Middle frontal gyrus (tissue), 1 donor: ENCODE measurements around the gene CUX1.
"Not testable (repeated sequence)": the region's sequence is repeated elsewhere in the genome, so short reads cannot be mapped to it uniquely, and the experiment has no call there.

Experiments used
- DNase-seq: peaks from one replicate; pipeline ENCODE4 v3.0.0-alpha.2; 2015; ENCODE audit warnings: low spot score; ENCODE audit errors: extremely low spot score

CUX1 gene

DNA sequence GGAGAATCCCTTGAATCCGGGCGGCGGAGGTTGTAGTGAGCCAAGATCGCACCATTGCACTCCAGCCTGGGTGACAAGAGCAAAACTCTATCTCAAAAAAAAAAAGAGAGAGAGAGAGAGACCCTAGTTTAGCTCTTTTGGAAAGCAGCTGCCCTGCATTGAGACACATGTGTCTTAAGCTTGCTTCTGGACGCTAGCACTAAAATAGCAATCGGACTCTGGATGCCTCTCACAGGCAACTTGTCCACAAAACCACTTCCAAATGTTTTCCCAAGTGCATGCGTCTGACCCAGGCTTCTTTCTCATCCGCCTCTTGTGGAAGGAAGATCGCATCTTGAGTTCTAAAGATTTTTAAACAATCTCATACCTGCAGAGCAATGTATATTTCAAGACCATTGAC is 182.7 kb downstream of the CUX1 start:
- no peak for DNase-seq

DNA sequence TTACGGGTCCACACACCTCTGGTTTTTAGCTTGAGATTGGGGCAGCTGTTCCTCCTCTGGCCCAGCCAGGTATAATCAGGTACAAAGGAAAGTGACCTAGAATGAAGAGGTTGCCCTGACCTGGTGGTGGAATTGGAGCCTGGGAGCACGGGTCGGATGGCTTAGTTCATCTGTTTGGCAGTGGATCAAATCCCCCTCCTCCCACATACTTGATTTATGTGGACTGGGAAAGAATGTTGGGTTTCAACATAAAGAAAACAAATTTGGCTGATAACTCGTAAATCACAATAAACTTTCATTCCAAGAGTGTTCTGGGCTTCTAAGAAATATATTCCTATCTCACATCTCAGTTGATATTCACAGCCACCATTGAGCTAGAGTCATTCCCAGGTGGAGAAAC is 186.8 kb downstream of the CUX1 start:
- DNase-seq, result no peak

DNA sequence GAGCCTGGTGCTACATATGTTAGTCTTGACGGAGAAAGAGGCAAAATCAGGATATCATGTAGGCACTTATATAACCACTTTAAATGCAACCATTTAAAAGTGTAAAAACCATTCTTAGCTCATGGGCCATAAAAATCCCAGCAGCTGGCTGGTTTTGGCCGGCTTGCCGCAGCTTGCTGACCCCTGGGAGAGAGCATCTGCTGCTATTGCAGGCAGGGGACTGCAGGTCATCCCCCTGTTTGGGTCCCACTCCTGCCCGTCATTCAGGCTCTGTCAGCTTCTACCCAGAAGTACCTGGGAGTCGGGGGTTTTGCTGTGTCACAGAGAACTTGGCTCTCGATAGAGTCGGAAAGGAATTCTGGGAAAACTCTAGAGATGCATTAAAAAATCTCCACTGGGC is 187.4 kb downstream of the CUX1 start:
- no peak for DNase-seq

DNA sequence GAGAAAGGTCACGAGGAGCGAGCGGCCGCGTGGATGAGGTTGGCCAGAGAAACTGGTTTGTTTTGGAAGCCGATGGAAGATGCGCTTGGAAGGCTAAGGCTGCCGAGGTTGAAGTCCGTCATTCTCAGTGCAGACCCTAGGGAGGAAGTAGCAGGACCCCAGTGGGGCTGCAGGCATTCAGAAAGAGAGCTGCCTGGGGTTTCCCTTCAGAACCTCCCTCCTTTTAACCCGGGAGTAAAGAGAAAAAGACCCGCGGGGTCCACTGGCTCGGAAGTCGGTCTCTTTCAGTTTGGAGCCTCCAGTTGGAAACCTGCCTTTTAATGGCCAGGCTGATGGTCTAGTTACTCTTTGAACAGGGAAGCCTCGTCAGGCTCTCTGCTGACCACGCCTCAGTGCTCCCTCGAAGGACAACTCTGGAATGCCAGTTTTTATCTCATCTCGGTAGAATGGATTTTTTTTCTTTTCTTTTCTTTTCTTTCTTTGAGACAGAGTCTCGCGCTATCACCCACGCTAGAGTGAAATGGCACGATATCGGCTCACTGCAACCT is 188.6 kb downstream of the CUX1 start:
- DNase-seq, result no peak

DNA sequence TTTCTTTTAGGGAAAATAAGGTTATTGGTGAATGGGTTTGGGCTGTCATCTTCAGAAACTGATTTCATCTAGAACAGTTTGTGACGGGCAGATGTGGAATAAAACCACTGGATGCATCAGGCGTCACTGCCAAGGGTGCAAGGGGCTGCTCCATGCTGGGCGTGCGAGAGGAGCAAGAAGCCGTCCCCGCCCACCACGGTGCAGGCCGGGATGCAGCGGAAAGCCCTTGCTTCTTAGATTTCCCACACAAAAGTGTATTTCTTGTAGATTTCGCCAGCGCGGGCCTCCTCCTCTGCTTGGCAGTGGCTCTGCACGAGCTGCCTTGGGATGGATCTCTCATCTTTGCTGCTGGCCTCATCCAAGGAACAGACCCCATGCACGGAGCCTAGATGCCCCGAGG is 189.3 kb downstream of the CUX1 start:
- DNase-seq, result no peak

DNA sequence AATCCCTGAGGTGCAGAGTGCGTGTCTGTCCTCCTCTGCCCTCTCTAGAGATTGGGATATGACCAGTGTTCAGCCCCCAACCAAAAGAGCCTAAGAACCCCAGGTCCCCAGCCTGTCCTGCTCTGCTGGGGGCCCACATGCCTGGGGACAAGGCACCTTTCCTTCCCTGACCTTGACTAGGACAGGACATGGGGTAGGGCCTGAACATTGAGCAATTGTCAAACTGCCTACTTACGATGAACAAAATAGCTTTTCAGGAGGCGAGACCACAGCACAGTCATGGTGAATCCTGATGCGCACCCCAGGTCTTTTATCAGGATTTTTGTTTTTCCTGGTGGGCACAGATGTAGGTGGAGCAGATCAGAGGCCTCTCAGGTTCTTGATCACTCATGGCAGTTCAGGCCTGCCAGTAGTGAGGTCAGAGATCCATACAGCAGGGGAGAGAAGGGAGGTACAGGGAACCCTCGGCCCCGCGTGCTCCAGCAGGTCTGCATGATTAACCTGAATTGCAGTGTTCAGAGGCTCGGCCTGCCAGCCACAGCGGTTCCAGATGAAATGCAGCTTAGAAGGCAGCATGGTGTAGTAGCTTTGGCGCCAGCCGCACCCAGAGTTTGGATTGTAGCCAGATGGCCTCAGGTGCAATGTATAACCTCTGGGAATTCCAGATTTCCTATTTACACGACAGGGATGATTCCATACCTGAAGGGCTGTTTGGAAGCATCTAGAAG is 191.3 kb downstream of the CUX1 start:
- no peak for DNase-seq

DNA sequence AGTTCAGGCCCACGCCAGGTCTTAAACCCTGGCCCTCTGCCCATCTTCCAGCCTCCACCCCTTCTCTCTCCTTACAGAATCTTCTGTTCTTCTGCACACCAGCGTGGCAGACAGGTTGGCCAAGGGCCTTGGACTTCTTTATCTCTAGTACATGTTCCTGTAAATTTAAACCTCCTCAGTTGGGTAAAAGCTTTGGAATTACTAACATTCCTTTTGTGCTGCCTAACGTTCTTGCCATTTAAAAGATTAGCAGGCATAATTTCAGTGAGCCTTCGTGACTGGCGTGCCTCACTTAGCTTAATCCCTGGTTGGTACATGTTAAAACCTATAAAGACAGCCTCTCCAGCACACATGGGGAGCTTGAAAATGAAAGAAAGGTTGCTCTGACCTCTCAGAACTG is 192.2 kb downstream of the CUX1 start:
- no peak for DNase-seq

DNA sequence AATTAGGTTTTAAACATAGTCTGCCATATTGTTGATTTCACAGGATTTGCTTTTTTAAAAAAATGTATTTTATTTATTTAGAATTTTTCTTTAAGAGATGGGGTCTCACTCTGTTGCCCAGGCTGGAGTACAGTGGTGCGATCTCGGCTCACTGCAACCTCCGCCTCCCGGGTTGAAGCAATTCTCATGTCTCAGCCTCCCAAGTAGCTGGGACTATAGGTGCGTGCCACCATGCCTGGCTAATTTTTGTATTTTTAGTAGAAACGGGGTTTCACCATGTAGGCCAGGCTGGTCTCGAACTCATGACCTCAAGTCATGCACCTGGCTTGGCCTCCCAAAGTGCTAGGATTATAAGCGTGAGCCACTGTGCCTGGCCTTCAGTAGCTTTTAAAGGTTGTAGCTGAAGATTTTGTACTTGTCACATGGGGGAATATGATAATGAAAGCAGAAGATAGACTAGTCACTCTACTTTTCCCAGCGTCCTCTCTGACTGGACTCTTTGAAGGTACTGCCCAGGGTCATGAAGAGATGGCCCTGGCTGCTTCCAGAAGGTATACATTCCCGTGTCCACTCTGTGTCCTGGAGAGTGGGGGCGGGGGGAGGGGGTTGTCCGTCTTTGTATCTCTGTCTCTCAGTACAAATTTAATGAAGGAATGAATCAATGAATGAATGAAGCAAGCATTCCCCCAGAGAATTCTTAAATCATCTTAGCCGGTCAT is 194.8 kb downstream of the CUX1 start:
- DNase-seq, result not testable (repeated sequence)

DNA sequence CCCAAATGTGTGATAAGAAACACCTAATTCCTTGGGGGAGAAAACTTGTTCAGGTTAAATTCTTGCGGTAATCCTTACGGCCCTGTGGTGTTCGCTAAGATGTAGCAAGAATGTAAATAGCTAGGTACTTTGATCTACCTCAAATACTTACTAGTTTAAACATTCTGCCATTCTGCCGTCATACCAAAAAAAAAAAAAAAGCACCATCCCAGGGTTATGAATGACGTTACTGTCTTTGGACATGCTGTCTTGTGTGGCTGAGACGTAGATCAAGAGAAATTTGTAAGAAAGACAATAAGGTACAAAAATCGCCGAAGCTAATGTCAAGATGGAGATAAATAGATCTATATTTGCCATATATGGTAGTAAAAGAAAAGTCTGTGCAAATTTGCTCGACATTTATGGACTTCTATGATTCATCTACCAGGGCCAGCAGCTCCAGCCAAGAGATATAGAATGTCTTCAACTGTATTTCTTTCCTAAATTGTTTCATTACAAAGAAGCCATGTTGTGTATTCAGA is 195.6 kb downstream of the CUX1 start:
- DNase-seq, result no peak

DNA sequence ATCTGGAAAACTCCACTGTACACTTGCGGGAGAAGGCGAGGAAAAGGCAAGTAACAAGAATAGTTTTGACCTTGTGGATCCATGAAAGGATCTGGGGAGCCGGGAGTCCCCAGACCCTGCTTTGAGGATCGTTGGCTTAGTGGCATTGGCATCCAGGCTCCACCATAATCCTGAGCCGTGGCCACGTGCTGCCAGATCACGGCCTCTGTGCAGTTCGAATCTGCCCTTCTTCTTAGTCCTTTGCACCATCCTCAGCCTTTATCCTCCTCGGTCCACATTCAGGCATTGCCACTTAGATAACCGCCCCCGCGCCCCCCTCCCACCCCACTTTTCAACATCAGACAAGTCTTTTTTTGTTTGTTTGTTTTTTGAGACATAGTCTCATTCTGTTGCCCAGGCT is 201.4 kb downstream of the CUX1 start:
- no peak for DNase-seq

DNA sequence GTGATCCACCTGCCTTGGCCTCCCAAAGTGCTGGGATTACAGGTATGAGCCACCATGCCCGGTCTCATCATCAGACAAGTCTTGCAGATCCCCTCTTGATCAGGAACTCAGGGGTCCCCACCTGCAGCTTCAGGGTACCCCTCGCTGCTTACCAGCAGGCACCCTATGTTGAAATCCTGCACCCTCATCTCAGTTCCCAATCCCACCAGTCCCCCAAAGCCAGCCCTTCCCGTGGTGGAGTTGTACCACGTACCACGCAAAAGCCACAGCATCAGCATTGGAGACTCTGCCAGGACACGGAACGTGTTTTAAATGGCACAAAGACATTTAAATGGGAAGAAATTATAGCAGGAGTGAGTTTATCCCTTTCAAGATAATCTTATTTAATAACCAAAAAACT is 202.0 kb downstream of the CUX1 start:
- DNase-seq, result no peak

DNA sequence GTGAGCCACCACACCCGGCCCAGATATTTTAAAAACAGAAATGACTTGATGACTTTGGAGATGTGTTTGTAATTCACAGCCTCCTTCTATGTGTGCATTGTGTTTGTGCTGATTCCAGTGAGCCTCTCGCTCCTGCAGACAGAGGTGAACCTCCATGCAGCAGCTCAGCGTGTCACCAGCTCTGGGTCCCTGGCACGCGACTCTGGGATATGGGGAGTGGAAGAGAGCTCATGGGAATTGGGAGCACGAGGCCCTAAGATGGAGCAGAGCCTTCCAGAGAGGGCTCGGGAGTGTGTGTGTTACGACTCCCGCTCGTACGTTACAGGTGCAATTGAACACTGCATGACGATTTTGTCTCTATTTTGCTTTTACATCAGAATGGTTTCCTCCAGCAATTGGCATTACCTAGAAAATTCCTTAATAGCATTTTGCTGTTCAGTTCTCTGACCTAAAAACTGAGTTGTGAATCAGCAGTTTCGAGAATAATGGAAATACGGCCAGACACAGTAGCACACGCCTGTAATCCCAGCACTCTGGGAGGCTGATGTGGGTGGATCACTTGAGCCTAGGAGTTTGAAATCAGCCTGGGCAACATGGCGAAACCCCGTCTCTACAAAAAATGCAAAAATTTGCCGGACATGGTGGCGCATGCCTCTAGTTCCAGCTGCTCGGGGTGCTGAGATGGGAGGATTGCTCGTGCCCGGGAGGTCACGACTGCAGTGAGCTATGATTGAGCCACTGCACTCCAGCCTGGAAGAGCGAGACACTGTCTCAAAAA is 204.6 kb downstream of the CUX1 start:
- no peak for DNase-seq

DNA sequence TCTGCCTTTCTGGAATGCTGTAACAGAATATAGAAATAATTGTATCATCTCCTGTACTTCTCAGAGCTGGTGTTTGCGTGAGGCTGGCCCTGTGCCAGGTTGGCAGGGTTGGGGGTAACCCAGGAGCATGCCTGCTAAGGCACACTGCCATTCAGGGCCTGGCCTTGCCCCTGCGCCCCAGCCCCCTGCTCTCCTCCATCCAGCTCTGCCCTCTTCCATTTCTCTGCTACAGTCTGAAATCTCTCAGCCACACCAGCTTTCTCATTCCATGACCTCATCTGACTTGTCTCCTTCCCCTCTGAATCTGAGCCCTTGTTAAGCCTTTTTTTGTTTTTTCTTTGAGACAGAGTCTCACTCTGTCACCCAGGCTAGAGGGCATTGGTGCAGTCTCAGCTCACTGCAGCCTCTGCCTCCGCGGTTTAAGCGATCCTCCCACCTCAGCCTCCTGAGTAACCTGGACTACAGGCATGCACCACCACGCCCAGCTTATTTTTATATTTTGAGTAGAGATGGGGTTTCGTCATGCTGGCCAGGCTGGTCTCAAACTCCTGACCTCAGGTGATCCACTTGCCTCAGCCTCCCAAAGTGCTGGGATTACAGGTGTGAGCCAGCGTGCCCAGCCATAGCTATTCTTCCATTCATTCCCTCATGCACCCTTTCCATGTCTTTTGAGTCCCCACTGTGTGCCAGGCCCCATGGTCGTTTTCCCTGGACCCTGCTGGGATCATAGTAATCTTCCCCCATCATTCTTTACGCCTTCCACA is 206.8 kb downstream of the CUX1 start:
- DNase-seq, result no peak

DNA sequence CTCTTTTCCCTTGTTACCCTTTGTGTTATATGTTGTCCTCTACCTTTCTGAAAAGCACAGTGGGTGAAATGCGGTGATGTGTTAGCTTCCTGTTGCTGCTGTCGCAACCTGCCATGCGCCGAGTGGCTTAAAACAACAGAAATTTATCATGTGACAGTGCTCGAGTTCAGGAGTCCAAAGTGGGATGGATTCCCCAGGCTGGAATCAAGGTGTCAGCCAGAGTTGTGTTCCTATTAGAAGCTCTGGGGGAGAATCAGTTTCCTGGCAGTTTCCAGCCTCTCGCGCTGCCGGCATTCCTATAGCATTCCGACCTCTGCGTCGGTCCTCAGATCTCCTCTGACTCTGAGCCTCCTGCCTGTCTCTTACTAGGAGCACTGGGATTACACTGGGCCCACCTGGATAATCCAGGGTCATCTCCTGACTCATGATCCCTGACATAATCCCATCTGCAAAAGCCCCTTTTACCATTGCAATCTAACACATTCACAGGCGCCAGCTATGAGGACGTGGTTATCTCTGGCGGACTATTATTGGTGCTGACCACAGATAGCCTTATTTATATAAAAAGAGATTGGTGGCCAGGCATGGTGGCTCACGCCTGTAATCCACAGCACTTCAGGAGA is 207.5 kb downstream of the CUX1 start:
- no peak for DNase-seq

DNA sequence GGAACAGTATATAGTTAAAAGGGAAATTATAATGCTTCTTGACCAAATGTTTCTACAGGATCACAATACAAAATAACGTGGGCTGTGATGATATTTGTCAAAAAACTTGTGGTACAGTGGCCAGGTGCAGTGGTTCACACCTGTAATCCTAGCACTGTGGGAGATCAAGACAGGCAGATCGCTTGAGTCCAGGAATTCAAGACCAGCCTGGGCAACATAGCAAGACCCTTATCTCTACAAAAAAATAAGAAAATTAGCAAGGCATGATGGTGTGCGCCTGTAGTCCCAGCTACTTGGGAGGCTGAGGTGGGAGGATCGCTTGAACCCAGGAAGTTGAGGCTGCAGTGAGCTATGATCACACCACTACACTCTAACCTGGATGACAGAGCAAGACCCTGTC is 208.4 kb downstream of the CUX1 start:
- DNase-seq, result not testable (repeated sequence)

DNA sequence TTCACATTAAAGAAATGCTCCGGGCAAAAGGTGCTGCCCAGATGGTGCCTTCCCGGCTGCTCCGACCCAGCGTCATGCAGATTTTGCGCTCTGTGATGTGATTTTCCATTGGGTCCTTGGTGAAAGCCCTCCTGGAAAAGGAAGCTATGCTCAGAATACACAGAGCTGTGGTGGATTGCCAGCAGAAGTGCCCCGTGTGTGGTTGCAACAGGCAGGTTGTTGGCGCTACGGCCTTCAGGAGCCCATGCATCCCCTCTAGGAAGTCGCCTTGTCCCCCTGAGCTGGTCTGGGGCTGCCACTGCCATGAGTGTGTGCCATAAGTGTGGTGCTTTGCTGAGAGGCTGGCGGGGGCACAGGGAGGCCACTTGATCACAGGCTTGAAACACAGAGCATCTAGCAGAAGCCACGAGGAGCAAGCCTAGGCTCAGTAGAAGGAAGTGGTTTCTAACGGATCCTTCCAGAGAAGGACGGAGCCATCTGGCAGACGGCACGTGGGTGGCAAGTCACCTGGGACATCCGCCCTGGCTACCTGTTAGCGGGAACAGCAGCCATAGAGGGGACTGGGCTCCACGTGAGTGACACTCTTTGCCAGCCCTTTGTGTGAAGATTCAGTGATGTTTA is 210.9 kb downstream of the CUX1 start:
- no peak for DNase-seq

DNA sequence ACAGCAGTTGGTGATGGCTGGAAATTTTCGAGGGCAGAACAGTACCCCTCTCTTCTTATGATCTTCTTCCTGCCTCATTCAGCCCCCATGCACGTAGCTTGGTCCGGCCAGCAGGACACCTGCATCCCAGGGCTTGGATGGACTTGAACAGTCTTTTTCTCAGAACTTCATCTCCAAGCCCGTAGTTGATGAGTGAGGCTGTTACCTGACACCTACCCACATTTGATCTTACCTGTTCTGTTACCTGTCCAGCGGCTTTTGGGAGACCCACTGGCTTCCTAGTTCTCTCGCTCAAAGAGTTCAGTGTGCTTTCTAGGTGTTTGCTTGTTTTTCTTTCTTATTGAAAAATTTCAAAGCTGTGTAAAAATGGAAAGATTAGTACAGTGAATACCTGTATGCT is 212.2 kb downstream of the CUX1 start:
- no peak for DNase-seq

DNA sequence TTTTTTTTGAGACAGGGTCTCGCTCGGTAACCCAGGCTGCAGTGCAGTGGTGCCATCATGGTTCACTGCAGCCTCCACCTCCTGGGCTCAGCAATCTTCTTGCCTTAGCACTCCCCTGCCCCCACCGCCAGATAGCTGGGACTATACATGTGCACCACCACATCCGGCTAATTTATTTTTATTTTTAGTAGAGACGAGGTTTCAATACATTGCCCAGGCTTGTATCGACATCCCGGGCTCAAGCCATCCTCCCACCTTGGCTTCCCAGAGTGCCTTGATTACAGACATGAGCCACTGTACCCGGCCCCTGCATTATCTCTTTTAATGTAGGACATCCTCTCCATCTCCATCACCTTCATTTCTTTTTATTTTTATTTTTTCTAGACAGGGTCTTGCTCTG is 213.3 kb downstream of the CUX1 start:
- DNase-seq, result no peak

DNA sequence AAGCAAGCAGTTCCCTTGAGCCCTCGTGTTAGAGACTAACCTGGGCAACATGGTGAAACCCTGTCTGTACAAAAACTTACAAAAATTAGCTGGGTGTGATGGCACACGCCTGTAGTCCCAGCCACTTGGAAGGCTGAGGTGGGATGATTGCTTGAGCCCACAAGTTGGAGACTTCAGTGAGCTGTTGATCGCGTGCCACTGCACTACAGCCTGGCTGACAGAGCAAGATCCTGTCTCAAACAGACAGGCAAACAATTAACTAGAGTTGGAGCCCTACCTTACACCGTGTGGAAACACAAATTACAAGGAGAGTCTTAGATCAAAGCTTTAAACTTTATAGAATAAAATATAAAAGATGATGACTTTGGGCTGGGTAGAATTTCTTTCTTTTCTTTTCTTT is 219.5 kb downstream of the CUX1 start:
- no peak for DNase-seq

DNA sequence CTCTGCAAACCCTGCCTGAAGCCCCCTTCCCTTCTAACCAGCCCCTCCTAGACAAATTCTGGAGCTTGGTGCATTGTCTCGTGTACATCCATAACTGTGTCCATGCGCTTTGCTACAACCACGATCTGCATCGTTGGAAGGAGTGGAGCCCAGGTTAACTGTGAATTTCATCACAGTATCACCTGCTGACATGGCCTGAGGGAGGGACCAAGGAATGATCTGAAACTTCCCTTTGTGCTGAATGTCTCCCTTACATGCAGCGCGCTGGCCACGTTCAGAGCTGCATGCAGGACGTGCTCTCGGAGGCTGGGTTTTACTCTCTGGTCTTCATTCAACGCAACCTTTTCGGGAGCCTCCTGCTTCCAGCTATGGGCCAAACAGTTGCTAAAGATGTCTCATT is 222.3 kb downstream of the CUX1 start:
- DNase-seq, result no peak
